GM12875 (cell line): ENCODE data around the gene STAP2.

ENCODE experiments used
- H3K4me3 ChIP-seq: one replicate; pipeline ENCODE4 v1.5.1; 2011; ENCODE audit warnings: low read depth, low read length, control low read depth
- TF ChIP-seq, protein P1 (sequence below): IDR thresholded peaks from 2 replicates; pipeline ENCODE4 v1.5.1; 2011; ENCODE audit warnings: low read depth, mild to moderate bottlenecking, control low read depth, inconsistent platforms, low read length, moderate library complexity, borderline replicate concordance; ENCODE audit not compliant: insufficient read depth

STAP2 gene

DNA sequence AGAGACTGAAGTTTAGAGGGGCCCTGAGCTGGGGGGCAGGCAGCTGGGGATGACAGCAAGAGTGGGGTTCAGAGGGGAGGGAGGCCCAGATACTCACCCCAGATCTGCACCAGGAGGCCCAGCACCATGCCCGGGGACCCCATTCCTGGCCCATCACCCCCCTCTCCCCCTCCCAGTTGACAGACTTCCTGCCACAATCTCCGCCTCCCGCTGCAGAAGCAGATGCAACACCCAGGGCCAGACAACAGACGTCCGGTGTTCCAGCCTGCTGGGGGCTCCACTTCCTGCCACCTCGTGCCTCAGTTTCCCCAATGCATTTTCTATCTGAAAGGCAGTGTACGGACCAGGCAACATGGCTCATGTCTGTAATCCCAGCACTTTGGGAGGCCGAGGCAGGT lies 36.4 kb downstream of the STAP2 start, which contains the start of gene TMIGD2:
Gene TMIGD2, minus strand, starts transcription at position 147 of the 398 bp plus-strand sequence. Its CDS starts 4 bp downstream, at position 143.
- H3K4me3 ChIP-seq: no peak within 1 kb of the TSS
- TF ChIP-seq, protein P1, sequence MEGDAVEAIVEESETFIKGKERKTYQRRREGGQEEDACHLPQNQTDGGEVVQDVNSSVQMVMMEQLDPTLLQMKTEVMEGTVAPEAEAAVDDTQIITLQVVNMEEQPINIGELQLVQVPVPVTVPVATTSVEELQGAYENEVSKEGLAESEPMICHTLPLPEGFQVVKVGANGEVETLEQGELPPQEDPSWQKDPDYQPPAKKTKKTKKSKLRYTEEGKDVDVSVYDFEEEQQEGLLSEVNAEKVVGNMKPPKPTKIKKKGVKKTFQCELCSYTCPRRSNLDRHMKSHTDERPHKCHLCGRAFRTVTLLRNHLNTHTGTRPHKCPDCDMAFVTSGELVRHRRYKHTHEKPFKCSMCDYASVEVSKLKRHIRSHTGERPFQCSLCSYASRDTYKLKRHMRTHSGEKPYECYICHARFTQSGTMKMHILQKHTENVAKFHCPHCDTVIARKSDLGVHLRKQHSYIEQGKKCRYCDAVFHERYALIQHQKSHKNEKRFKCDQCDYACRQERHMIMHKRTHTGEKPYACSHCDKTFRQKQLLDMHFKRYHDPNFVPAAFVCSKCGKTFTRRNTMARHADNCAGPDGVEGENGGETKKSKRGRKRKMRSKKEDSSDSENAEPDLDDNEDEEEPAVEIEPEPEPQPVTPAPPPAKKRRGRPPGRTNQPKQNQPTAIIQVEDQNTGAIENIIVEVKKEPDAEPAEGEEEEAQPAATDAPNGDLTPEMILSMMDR: no peak

DNA sequence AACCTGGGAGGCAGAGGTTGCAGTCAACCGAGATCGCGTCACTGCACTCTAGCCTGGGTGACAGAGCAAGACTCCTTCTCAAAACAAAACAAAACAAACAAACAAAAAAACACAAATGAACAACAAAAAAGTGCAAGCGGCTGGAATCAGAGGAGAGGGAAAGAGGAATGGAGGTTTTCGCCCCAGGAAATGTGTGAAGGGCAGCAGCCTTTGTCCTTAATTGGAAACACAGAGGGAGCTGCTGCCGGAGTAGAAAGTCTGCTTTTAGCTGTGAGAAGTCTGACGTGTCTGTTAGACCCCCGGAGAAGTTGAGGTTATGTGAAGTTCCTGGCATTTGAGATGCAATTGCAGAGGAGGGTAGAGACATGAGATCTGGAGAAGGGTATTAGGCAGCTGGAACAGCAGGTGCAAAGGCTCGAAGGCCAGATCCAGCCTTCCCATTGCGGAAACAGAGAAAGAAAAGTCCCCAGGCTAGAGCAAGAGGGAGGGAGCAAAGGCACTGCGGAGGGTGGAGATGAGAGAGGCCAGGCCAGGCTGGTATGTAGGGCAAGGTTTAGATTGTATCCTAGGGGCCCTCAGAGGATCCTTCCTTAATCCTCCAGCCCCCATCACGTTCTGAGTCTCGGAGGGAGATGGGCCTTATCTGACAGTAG lies 36.9 kb downstream of the STAP2 start:
- H3K4me3 ChIP-seq: no peak overlapping the region
- TF ChIP-seq, protein P1: no peak

DNA sequence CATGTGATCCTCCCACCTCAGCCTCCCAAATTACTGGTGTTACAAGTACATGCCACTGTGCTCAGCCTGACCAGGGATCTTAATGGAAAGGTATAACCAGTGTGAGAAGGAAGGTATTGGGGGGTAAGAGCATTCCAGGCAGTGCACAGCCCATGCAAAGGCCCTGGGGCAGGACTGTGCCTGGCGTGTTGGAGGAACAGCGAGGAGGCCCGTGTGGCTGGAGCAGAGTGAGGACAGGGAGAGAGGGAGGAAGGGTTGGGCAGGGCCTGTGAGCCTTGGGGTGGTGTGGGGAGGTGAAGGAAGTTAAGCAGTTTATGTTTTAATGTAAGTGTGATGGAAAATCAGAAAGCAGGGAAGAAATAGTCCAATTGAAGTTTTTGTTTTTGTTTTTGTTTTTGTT lies 38.0 kb downstream of the STAP2 start:
- TF ChIP-seq, protein P1: no peak

DNA sequence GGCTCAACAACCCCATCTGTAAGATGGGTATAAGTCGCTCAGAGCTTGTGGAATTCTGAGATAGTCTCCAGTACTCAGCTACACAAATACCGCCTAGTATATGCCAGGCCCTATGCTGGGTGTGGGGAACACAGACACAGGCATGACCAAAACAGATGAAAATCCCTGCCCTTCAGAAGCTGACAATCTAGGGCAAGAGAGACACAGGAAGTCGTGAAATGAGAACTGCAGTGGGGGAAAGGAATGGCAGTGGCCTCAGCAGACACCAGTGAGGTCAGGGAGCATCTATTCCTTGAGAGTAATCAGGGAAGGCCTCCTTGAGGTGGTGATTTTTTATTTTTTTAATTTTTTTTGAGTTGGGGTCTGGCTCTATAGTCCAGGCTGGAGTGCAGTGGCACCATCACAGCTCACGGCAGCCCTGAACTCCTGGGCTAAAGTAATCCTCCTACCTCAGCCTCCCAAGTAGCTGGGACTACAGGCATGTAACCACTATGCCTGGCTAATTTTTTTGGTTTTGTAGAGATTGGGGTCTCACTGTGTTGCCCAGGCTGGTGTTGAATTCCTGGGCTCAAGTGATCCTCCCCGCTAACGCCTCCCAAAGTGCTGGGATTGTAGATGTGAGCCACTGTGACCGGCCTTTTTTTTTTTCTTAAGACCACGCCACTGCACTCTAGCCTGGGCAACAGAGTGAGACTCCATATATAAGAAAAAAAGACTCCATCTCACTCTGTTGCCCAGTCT lies 39.6 kb downstream of the STAP2 start:
- H3K4me3 ChIP-seq: no peak overlapping the region
- TF ChIP-seq, protein P1: no peak

More for the DNA sequence above, 38.0 kb downstream of the STAP2 start:
- no peak overlapping the region for H3K4me3 ChIP-seq

DNA sequence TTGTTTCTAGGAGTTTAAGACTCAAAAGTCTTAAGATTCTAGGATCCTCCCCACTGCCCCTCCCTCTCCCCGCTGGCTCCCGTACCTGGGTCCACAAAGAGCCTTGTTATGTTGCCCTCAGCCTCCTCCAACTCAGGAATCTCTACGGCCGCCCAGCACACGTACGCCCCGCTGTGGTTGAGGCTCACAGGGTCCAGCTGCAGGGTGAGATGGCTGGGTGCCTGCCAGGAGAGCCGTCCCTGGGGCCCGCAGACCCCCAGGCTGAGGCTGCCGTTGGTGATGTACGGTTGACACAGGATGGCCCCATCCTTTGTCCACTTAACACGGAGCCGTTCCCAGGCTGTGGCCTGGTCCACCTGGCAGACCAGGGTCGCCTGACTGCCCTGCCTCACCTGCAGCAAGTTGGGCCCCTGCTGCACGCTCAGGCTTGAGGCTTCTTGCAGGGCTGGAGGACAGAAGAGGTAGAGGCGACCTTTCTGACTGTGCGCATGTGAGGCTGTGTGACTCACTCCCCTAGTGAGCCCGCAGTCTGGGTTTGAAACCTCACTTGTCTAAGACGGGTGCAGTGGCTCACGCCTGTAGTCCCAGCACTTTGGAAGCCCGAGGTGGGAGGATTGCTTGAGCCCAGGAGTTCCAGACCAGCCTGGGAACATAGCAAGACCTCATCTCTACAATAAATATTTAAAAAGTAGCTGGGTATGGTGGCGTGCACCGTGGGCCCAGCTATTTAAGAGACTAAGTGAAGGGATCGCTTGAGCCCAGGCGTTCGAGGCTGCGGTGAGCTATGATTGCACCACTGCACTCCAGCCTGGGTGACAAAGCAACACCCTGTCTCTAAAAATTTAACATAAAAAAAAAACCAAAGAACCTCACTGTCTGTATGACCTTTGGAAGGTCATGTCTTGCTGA lies 40.5 kb downstream of the STAP2 start:
- TF ChIP-seq, protein P1: no peak

DNA sequence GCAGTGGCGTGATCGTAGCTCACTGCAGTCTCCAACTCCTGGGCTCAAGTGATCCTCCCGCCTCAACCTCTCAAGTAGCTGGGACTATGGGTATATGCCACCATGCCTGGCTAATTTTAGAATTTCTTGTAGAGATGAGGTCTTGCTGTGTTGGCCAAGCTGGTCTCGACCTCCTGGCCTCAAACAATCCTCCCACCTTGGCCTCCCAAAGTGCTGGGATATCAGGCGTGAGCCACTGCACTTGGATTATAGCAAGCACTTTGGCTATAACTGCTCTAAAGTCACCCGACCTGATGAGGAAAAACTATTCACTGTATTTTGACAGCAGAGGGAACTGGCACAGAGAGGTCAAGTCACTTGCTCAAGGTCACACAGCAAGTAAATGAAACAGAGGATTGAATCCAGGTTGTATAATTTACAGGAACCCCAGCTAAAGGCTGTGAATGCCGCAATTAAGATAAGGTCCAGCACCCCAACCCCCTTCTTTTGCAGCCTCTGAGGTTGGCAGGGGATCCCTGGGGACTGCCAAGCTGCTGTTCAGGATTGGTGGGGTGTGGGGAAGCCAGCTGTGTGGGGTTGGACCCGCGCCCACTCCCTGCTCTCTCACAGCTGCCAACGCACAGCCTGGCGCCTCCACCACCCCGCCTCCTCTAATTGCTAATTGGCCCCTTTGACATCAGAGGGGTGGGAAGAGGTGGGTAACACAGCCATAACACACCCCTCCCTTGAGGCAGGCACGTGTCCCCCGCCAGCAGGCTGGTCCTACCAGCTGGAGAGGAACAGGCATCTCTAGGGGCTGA lies 42.5 kb downstream of the STAP2 start:
- no peak overlapping the region for H3K4me3 ChIP-seq
- TF ChIP-seq, protein P1: no peak

More for the DNA sequence above, 40.5 kb downstream of the STAP2 start:
- no peak overlapping the region for H3K4me3 ChIP-seq
